Psoas muscle (tissue), 8 donors: ENCODE data around the gene WDR83. TPM values are rescaled to one million over a fixed set of nuclear protein-coding genes. Genes with fewer than 3 reads are reported as not detected.
"Not testable (repeated sequence)": the region's sequence is repeated elsewhere in the genome, so short reads cannot be mapped to it uniquely, and the experiment has no call there.

Experiments
- ATAC-seq, 4 donors: fragments of 200-7000 bp; cut with Tn5 transposase; one replicate each; pipeline ENCODE4 v1.9.1; 2020; ENCODE audit warnings: moderate library complexity in 3 of 4, mild to moderate bottlenecking in 2 of 4
- DNase-seq, 2 donors: peaks; one replicate each; pipeline ENCODE4 v3.0.0-alpha.2; 2020
- H3K27ac ChIP-seq: fragments of 200-600 bp; one replicate; pipeline ENCODE4 v1.8.0; 2022
- H3K27me3 ChIP-seq, 3 donors: fragments of 200-600 bp in 1 of 3; one replicate each; pipeline versions ENCODE4 v1.6.1 to v1.8.0; 2013 to 2022; ENCODE audit warnings: low read length in 2 of 3, mild to moderate bottlenecking in 2 of 3, moderate library complexity in 1 of 3; ENCODE audit not compliant: insufficient read depth in 3 of 3
- H3K36me3 ChIP-seq, 2 donors: fragments of 200-600 bp in 1 of 2; one replicate each; pipeline versions ENCODE4 v1.6.1 to v1.8.0; 2013 to 2022; ENCODE audit warnings: low read depth in 1 of 2, mild to moderate bottlenecking in 1 of 2, moderate library complexity in 1 of 2; ENCODE audit not compliant: insufficient read depth in 1 of 2
- H3K4me1 ChIP-seq: fragments of 200-600 bp; one replicate; pipeline ENCODE4 v1.8.0; 2022
- H3K4me3 ChIP-seq: fragments of 200-600 bp; one replicate; pipeline ENCODE4 v1.8.0; 2022; ENCODE audit warnings: mild to moderate bottlenecking
- H3K9me3 ChIP-seq: fragments of 200-600 bp; one replicate; pipeline ENCODE4 v1.8.0; 2022
- CTCF ChIP-seq: fragments of 200-600 bp; IDR thresholded peaks from one replicate; pipeline ENCODE4 v1.8.0; 2022; ENCODE audit warnings: antibody characterized with exemption
- WGBS, 3 donors: extraction: QIAGEN DNeasy Blood & Tissue Kit; methylation state at CpG; one replicate each; pipeline versions ENCODE4 v1.1.6 to v1.1.7; 2013; 5-methylcytosine and 5-hydroxymethylcytosine counted together
- intact Hi-C, 2 donors: fragments of 100-400 bp; cut with DNase I; formaldehyde crosslinking; loops; one replicate each; pipeline versions ENCODE4 v1.11.0 to v1.14.2; 2022
- polyA plus RNA-seq, 3 donors: library from polyadenylated mRNA; stranded (reverse); fragments of 200-250 nt; gene quantifications; one replicate each; pipeline ENCODE4 v1.2.3, GENCODE V29; 2013
- total RNA-seq, 4 donors: library from RNA; stranded (reverse); fragmentation: NEBNext Ultra II Directional in 2 of 4; extraction: Animal tissue kit (Norgen Biotek cat#: 25700) in 2 of 4; gene quantifications; one replicate each; pipeline versions ENCODE4 v1.2.1 to v1.2.4, GENCODE V29; 2021 to 2023
- donor health status: healthy with polysubstance abuse.
- donor health status: DM: no; HTN: no; CAD: no; lungs with moderate emphysema.
- donor health status: Bipolar disorder and iron deficiency.
- donor health status: healthy.
- donor health status: DM: yes; HTN: yes; CAD: no.
- donor health status: DM: no; HTN: no; CAD: no.
- donor health status: DM: no; HTN: no; CAD: no.
- donor health status: DM: yes; HTN: yes; CAD: no.

Gene WDR83
- total and polyA plus RNA-seq, 7 donors = 1.8 to 9.1 (median 4.5) TPM

DNA sequence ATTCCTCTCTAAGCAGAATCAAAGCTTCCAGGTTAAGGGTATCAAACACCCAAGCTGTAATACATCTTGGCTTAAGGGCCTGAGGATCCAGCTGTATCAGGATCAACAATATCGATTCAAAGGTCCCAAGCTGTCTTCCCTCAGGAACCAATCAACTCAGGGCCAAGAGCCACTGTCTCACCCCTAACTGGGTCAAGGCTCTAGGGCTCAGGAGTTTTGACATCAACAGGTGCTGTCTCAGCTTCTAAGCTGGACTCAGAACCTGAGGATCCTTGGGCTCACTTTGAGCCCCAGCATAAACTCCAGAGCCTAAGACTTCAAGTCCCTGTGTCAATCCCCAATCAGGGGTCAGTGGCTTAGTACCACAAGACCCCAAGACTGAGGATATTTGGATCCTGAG is 28.9 kb downstream of the WDR83 start:
- DNase-seq = no peak
- no peak for TF ChIP-seq CTCF

DNA sequence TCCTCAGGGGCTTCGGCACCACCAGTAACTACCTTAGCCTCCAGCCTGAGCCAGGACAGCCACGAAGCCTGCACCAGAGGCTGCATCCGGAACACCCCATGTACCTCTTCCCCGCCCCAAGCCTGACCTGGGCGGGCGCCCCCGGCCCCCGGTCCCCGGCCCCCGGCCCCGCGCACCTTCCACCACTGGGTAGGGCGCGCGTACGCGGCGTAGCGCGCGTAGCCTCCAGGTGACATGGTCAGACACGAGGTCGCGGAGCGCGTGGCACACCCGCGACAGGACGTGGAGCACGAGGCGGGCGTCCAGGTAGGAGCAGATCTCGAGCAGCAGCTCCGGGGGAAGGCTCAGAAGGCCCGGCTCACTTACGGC is 29.4 kb downstream of the WDR83 start:
- peak; percentile 9 to 28 (median 18) for ATAC-seq
- 2 to 3% (median 3%) methylated on average over 26 to 36 of the region's 36 CpGs for WGBS, 3 donors

More for the DNA sequence above, 28.9 kb downstream of the WDR83 start:
- no peak for ATAC-seq
- peaks cover 0 to 26% of the 10 kb centered on the region in 2 donors for H3K36me3 ChIP-seq
- H3K4me3 ChIP-seq = peak overlapping the region; percentile 93
- no peaks in the 10 kb centered on the region for H3K9me3 ChIP-seq
- H3K27ac ChIP-seq = no peak overlapping the region
- H3K27me3 ChIP-seq = no peaks in the 10 kb centered on the region
- intact Hi-C loops = no loop called here
- 55 to 76% (median 66%) methylated on average over 1 of the region's 1 CpG for WGBS, 3 donors
- peaks cover 10% of the 10 kb centered on the region for H3K4me1 ChIP-seq

DNA sequence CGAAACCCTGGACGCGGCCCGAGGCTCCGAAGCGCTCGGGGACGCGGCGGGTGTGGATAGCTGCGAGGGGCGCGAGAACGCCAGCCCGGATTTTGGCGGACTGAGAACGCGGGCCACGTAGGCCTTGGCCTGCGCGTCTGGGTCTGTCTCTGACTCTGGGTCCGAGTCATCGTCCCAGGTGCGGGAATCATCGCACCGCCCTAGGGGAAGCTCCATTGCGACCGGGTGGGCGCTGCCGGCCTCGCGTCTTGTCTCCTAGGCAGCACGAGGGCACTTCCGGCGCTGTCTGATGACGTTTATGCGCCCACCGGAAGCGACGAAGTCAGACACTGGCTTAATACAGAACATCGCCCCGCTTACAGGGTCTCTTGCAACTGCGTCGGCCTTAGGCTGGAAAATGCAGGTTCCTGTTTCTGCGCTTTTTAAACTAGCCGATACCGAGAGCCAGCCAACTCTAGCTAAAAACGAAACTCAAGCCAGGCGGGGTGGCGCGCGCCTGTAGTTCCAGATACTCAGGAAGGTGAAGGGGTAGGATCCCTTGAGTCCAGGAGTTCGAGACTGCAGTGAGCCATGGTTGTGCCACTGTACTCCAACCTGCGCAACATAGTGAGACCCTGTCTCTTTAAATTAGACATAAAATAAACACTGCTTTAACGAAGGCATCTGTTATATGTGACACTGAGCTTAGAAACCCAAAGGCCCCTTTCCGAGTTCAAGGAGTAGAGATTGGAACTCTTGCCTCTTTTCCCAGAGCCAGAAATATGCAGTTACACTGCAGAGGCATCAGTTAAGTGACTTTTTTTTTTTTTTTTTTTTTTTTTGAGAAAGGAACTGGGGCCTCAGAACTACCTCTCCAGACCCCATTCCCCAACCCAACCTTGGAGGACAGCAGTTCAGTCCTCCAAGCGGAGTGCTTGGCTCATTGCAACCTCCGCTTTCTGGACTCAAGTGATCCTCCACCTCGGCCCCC is 30.0 kb downstream of the WDR83 start, which contains the start of gene FBXW9:
FBXW9 (minus strand) TSS at position 266 of the 970 bp plus-strand sequence; CDS start at position 216, 50 bp downstream.
- H3K4me1 ChIP-seq = peaks cover 10% of the 10 kb centered on the region
- 6% methylated on average over 58 to 59 of the region's 59 CpGs for WGBS, 3 donors
- H3K27me3 ChIP-seq = no peaks in the 10 kb centered on the region
- peak; percentile 90 to 96 (median 92) for ATAC-seq
- peaks cover 6 to 37% of the 10 kb centered on the region in 2 donors for H3K36me3 ChIP-seq
- no peaks in the 10 kb centered on the region for H3K9me3 ChIP-seq
- peak within 1 kb of the TSS; percentile 88 for H3K27ac ChIP-seq
- peak; percentile 96 to 98 for DNase-seq
- TF ChIP-seq CTCF = no peak
- H3K4me3 ChIP-seq = peak within 1 kb of the TSS; percentile 93
- intact Hi-C loops = no loop called here

More for the DNA sequence above, 29.4 kb downstream of the WDR83 start:
- Histone ChIP-seq H3K27me3 (no peaks in the 10 kb centered on the region), H3K27ac (peak overlapping the region; percentile 88), H3K4me3 (peak overlapping the region; percentile 93), H3K4me1 (peaks cover 10% of the 10 kb centered on the region), H3K9me3 (no peaks in the 10 kb centered on the region), H3K36me3 (peaks cover 4 to 31% of the 10 kb centered on the region in 2 donors)
- no peak for DNase-seq
- intact Hi-C loops = no loop called here
- no peak for TF ChIP-seq CTCF

DNA sequence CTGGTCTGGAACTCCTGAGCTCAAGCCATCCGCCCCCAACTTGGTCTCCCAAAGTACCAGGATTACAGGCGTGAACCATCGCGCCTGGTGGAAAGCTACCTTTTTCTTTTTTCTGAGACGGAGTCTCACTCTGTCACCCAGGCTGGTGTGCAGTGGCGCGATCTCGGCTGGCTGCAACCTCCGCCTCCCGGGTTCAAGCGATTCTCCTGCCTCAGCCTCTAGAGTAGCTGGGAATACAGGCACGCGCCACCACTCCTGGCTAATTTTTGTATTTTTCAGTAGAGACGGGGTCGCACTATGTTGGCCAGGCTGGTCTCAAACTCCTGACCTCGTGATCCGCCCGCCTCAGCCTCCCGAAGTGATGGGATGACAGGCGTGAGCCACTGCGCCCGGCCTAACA is 30.8 kb downstream of the WDR83 start:
- Histone ChIP-seq H3K4me3 (peak overlapping the region; percentile 93), H3K36me3 (peaks cover 6 to 45% of the 10 kb centered on the region in 2 donors)
- DNase-seq, intact Hi-C loops, ATAC-seq, H3K9me3 ChIP-seq, H3K4me1 ChIP-seq, H3K27ac ChIP-seq, H3K27me3 ChIP-seq: not testable (repeated sequence)
- WGBS, 3 donors = 93 to 95% (median 94%) methylated on average over 22 of the region's 22 CpGs

DNA sequence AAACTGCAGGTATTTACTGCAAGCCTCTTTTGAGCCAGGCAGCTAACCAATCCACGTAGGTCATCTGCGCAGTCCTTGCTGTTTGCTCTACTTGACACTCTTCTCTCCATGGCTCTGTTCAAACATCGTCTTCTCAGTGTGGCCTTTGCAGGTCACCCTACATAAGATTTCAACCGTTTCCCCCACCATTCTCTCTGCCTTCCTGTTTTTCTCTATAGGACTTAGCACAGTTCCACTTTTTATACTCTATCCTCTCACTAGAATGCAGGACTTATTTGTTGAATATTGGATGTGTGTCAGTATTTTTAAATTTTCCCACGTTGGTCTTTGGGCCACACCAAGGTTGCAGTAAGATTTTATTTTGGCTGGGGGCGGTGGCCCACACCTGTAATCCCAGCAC is 31.5 kb downstream of the WDR83 start:
- intact Hi-C loops = no loop called here
- H3K36me3 ChIP-seq = peaks cover 6 to 52% of the 10 kb centered on the region in 2 donors
- 74 to 87% (median 76%) methylated on average over 6 of the region's 6 CpGs for WGBS, 3 donors

More for the DNA sequence above, 31.5 kb downstream of the WDR83 start:
- H3K9me3 ChIP-seq = no peaks in the 10 kb centered on the region
- no peak for ATAC-seq
- no peak for DNase-seq
- H3K27ac ChIP-seq = no peak overlapping the region
- H3K4me3 ChIP-seq = no peak overlapping the region
- H3K27me3 ChIP-seq = no peaks in the 10 kb centered on the region
- TF ChIP-seq CTCF = no peak
- H3K4me1 ChIP-seq = peaks cover 10% of the 10 kb centered on the region
